ENCODE data around the gene B3GNT8. TPM values are rescaled to one million over a fixed set of nuclear protein-coding genes. Genes with fewer than 3 reads are reported as not detected.

The B3GNT8 gene
- total RNA-seq, 1 experiment from 2014 or later, result not detected

DNA sequence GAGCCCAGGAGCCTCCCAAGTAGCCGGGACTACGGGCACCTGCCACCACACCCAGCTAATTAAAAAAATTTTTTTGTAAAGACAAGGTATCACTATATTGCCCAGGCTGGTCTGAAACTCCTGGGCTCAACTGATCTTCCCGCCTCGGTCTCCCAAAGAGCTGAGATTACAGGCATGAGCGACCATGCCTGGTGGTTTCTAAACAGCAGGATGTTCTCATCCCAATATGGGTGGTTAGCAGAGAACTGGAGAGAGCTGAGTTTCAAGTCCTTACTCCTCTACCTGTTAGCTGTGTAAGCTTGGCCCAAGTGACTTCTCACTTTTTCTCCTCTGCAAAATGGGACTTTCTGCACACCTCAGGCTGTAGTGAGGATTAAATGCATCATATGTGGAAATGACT is 42.8 kb downstream of the B3GNT8 start:
- ATAC-seq (no peak), DNase-seq (ENCODE audit: low read depth, low spot score) (no peak)
- Histone ChIP-seq H3K9me2 (ENCODE audit: insufficient read depth) (no peaks in the 10 kb centered on the region), H4K20me1 (ENCODE audit: insufficient read depth) (no peaks in the 10 kb centered on the region), H3K4me2 (ENCODE audit: low read length) (no peak overlapping the region), H3K27ac (ENCODE audit: low read depth, low read length) (no peak overlapping the region), H3K4me1 (ENCODE audit: control insufficient read depth in 1 of 2, insufficient read depth in 2 of 2, low read length in 2 of 2) (peaks cover 10 to 19% of the 10 kb centered on the region in 2 experiments), H3K9ac (ENCODE audit: low read length) (no peak overlapping the region), H3K9me3 (ENCODE audit: control insufficient read depth in 1 of 2, insufficient read depth in 1 of 2, low read depth in 1 of 2, low read length in 2 of 2) (no peaks in the 10 kb centered on the region), H3K4me3 (replicated peaks in 1 of 2; ENCODE audit: low read depth in 1 of 2, low read length in 2 of 2) (no peak overlapping the region), H3K79me2 (ENCODE audit: insufficient read depth, low read length) (no peaks in the 10 kb centered on the region), H3K36me3 (ENCODE audit: control insufficient read depth in 1 of 2, insufficient read depth in 2 of 2, low read length in 2 of 2) (no peaks in the 10 kb centered on the region; a peak in 2 of 4 replicates), H3K27me3 (ENCODE audit: insufficient read depth, low read length) (no peaks in the 10 kb centered on the region), H2AFZ (ENCODE audit: low read depth, low read length, poor library complexity, severe bottlenecking) (no peak overlapping the region)
- TF ChIP-seq, protein P1, sequence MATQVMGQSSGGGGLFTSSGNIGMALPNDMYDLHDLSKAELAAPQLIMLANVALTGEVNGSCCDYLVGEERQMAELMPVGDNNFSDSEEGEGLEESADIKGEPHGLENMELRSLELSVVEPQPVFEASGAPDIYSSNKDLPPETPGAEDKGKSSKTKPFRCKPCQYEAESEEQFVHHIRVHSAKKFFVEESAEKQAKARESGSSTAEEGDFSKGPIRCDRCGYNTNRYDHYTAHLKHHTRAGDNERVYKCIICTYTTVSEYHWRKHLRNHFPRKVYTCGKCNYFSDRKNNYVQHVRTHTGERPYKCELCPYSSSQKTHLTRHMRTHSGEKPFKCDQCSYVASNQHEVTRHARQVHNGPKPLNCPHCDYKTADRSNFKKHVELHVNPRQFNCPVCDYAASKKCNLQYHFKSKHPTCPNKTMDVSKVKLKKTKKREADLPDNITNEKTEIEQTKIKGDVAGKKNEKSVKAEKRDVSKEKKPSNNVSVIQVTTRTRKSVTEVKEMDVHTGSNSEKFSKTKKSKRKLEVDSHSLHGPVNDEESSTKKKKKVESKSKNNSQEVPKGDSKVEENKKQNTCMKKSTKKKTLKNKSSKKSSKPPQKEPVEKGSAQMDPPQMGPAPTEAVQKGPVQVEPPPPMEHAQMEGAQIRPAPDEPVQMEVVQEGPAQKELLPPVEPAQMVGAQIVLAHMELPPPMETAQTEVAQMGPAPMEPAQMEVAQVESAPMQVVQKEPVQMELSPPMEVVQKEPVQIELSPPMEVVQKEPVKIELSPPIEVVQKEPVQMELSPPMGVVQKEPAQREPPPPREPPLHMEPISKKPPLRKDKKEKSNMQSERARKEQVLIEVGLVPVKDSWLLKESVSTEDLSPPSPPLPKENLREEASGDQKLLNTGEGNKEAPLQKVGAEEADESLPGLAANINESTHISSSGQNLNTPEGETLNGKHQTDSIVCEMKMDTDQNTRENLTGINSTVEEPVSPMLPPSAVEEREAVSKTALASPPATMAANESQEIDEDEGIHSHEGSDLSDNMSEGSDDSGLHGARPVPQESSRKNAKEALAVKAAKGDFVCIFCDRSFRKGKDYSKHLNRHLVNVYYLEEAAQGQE (IDR thresholded peaks at IDR 0.05; ENCODE audit: low read depth), result no peak
- TF ChIP-seq EGR1 (IDR thresholded peaks at IDR 0.05; ENCODE audit: low read depth) (no peak), EZH2 (IDR thresholded peaks at IDR 0.05) (no peak), ZNF274 (IDR thresholded peaks at IDR 0.05; ENCODE audit: low read depth, low read length) (no peak), ZFX (IDR thresholded peaks at IDR 0.05) (no peak), CBX3 (IDR thresholded peaks at IDR 0.05; ENCODE audit: low read depth) (no peak), POLR2A (IDR thresholded peaks at IDR 0.05; ENCODE audit: borderline replicate concordance, extremely low read depth, insufficient read depth, insufficient read length) (no peak), YY1 (IDR thresholded peaks at IDR 0.05; ENCODE audit: extremely low read depth, insufficient replicate concordance, low read depth, low read length) (no peak), FOSL1 (IDR thresholded peaks at IDR 0.05; ENCODE audit: low read depth) (no peak), TCF7L2 (IDR thresholded peaks at IDR 0.05; ENCODE audit: borderline replicate concordance, extremely low read depth, insufficient read depth, insufficient read length) (no peak), ELF1 (IDR thresholded peaks at IDR 0.05; ENCODE audit: borderline replicate concordance, low read depth) (no peak), JUND (IDR thresholded peaks at IDR 0.05) (no peak), SRF (IDR thresholded peaks at IDR 0.05; ENCODE audit: low read depth) (no peak)
- TF ChIP-seq, protein P2, sequence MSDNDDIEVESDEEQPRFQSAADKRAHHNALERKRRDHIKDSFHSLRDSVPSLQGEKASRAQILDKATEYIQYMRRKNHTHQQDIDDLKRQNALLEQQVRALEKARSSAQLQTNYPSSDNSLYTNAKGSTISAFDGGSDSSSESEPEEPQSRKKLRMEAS (IDR thresholded peaks at IDR 0.05), result no peak
- TF ChIP-seq, protein P3, sequence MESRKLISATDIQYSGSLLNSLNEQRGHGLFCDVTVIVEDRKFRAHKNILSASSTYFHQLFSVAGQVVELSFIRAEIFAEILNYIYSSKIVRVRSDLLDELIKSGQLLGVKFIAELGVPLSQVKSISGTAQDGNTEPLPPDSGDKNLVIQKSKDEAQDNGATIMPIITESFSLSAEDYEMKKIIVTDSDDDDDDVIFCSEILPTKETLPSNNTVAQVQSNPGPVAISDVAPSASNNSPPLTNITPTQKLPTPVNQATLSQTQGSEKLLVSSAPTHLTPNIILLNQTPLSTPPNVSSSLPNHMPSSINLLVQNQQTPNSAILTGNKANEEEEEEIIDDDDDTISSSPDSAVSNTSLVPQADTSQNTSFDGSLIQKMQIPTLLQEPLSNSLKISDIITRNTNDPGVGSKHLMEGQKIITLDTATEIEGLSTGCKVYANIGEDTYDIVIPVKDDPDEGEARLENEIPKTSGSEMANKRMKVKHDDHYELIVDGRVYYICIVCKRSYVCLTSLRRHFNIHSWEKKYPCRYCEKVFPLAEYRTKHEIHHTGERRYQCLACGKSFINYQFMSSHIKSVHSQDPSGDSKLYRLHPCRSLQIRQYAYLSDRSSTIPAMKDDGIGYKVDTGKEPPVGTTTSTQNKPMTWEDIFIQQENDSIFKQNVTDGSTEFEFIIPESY (IDR thresholded peaks at IDR 0.05; ENCODE audit: extremely low read depth, insufficient replicate concordance, low read length), result no peak
- TF ChIP-seq, protein P4, sequence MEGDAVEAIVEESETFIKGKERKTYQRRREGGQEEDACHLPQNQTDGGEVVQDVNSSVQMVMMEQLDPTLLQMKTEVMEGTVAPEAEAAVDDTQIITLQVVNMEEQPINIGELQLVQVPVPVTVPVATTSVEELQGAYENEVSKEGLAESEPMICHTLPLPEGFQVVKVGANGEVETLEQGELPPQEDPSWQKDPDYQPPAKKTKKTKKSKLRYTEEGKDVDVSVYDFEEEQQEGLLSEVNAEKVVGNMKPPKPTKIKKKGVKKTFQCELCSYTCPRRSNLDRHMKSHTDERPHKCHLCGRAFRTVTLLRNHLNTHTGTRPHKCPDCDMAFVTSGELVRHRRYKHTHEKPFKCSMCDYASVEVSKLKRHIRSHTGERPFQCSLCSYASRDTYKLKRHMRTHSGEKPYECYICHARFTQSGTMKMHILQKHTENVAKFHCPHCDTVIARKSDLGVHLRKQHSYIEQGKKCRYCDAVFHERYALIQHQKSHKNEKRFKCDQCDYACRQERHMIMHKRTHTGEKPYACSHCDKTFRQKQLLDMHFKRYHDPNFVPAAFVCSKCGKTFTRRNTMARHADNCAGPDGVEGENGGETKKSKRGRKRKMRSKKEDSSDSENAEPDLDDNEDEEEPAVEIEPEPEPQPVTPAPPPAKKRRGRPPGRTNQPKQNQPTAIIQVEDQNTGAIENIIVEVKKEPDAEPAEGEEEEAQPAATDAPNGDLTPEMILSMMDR (IDR thresholded peaks at IDR 0.05 in 2 of 3, conservative IDR thresholded peaks at IDR 0.05 in 1 of 3; ENCODE audit: borderline replicate concordance in 1 of 3, insufficient read depth in 1 of 3, low read depth in 2 of 3, low read length in 2 of 3), result no peak
- BruUV-seq (replicated peaks), result no TSS peak
- ChIA-PET RAD21 (ENCODE audit: low non-redundant PET in 1 of 2, low total read pairs in 2 of 2, uncharacterized antibody in 2 of 2, unreplicated experiment in 2 of 2) (no interaction called here), CTCF (no interaction called here), POLR2A (interaction anchor here (0.7 kb wide), 1 partner anchor 62 kb away, joined by 3 read pairs; no protein-coding TSS in a partner anchor)
- intact Hi-C loops (cut with micrococcal nuclease), result no loop called here

Measured in HCT116 (cell line).